Activated T-cell treated with anti-CD3 and anti-CD28 coated beads for 1 hour (primary cell): ENCODE results near the gene CPSF3.
A peak's percentile ranks its signal among the peaks of the same experiment; 100 is the strongest.

Experiments
- DNase-seq: peaks from one replicate; pipeline ENCODE4 v3.0.0-alpha.2; 2020; ENCODE audit warnings: low read depth

CPSF3 gene

DNA sequence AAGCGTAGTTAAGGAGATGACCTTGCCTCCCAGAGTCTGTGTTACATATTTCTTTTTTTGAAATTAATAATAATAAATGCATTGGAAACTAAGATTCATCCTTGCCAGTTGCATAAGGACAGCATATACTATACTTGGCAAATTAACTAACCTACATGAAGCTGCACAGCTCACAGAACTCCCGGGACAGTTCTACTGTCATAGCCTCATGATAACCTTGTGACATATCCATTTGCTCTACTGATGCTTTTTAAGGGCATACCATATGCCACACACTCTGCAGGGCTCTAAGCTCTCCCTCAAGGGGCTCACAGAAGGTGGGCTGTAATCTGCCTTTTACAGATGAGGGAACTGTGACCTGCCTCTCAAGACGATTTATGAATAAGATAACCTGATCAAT, 3.9 kb upstream of the CPSF3 start:
- DNase-seq = no peak

GRCh38 chr2:9420495-9420894, 3.0 kb upstream of the CPSF3 start:
- DNase-seq = no peak

DNA sequence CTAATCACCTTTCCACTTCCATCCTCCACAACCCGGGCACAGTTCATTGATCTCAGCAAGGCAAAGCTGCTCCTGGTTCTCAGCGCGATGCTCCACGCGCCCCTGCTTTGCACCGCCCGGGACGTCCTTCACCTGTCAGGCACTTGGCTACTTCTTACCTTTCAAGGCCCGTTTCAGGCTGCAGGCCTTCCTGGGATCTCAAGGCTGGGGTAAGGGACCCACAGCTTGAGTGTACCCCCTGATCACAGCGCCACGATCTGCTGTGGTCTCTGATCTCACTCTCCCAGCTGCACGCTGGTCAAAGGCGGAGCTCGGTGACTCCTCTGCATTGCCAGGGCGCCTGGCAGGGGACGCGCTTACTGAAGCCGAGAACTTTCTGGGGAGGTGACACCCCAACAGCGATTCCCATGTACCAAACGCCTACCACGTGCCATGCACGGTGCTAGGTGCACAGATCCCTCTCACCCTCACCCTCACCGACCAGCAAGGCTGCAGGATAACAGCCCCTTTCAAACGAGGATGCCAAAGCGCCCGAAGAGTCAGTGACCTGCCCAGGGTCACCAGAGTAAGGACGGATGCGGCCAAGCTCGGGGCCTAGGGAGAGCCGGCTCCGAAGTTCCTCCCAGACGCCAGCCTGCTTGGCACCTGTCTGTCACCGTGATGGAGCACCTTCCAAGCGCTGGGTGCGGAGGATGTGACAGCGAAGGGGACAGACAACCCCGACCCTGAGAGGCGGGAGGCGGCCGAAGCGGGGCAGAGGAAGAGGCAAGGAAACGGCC, 944 bp upstream of the CPSF3 start:
- peak; percentile 22 for DNase-seq

- no peak for DNase-seq
Measured at GRCh38 chr2:9423922-9424272, 443 bp downstream of the CPSF3 start.

- DNase-seq = no peak
Measured at GRCh38 chr2:9424447-9425164, 1.2 kb downstream of the CPSF3 start.

GRCh38 chr2:9428965-9429577, 5.6 kb downstream of the CPSF3 start:
- no peak for DNase-seq

- DNase-seq = no peak
Measured at GRCh38 chr2:9430316-9431293, 7.2 kb downstream of the CPSF3 start.

- DNase-seq = no peak
Measured at GRCh38 chr2:9434489-9434888, 11.0 kb downstream of the CPSF3 start.

GRCh38 chr2:9439536-9439935, 16.1 kb downstream of the CPSF3 start:
- no peak for DNase-seq

- DNase-seq = no peak
Measured at GRCh38 chr2:9440058-9440727, 16.7 kb downstream of the CPSF3 start.

GRCh38 chr2:9441556-9441955, 18.1 kb downstream of the CPSF3 start:
- no peak for DNase-seq

- no peak for DNase-seq
Measured at GRCh38 chr2:9443526-9443925, 20.1 kb downstream of the CPSF3 start.

DNA sequence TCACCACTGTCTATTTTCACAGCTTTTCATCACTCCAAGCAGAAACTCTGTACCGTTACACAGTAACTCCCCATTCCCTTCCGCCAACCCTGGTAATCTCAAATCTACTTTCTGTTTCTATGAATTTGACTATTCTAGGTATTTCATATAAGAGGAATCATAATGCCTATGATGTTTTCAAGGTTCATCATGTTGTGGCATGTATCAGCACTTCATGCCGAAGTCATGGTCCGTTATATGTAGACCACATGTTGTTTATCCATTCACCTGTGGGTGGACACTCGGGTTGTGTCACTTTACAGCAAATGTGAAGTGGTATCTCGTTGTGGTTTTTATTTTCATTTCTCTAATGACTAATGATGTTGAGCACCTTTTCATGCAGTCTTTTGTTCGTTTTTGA, 21.6 kb downstream of the CPSF3 start:
- no peak for DNase-seq

DNA sequence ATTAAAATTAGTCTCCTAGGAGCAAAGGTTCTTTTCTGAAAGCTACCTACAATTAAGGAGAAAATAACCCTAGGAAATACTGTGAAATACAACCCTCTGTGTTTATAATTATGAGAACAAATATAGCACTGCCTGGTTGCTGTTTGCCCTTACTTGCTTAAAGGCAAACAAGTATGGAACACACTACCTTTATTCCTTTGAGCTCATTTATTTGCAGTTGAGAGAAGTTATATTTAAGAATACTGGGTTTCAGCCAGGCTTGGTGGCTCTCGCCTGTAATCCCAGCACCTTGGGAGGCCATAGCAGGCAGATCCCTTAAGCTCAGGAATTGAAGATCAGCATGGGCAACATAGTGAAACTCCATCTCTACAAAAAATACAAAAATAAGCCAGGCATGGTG, 27.8 kb downstream of the CPSF3 start:
- DNase-seq = no peak

- DNase-seq = no peak
Measured at GRCh38 chr2:9460441-9461017, 37.1 kb downstream of the CPSF3 start.

GRCh38 chr2:9461079-9461478, 37.6 kb downstream of the CPSF3 start:
- DNase-seq = no peak

DNA sequence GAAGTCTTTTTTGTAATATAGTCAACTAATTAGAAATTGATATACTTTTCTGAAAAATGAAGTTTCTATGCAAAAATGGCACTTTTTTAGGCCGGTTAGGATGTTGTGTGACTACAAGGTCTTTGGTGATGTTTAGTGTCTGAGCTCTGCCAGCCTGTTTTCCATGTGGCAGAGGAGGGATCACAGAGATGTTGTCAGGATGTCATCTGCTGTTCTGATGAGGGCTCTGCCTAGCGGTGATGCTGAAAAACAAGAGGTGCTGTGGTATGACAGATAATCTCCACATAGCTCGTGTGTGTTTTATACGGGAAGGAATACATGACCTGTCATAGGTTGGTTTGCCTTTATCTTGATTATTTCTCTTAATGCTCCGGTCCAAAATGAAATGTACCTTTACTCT, 38.9 kb downstream of the CPSF3 start:
- DNase-seq = no peak

DNA sequence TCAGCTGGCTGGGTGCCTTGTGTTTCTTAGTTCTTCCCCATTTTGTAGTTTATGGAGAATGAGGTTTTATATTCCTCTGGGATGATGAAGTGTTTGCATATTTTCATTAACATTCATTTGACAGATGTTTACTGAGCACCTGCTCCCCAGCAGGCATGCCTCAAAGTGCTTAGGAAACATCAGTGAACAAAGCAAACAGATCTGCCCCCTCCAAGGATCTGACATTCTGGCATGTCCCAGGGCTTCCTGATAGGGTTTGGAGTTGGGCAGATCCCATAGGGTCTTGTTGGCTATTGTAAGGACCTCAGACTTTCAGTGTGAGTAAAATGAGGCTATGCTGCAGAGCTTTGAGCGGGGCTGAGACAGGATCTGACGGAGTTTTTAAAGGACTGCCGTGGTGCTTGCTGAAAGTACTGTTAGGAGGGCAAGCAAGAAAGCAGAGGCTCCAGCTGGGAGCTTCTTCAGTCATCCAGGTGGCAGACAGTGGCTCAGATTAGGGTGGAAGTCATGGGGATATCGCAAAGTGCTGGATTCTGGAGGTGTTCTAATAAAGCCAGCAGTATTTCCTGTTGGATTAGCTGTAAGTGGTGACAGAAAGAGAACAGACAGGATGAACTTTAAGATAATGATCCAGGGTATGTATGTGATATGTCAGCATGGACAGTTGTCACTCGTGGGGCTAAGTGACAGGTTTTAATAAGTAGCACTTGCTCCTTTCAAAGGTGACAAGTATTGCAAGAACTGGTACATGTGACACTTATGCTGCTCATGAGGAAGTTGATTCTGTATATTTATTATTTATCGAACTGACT, 39.6 kb downstream of the CPSF3 start:
- no peak for DNase-seq

DNA sequence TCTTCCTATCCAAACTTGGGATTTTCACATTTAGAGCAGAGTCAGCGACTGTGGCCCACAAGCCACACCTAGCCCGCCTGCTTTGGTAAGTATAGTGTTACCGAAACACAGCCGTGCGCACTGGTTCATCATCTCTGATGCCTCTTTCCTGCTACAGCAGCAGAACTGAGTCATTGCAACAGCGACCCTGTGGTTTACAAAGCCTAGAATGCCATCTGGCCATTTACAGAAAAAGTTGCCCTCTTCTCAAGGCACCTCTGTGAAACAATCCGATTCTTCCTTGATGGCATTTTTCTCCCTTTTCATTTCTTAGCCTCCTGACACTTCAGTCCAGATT, 40.2 kb downstream of the CPSF3 start:
- no peak for DNase-seq

- DNase-seq = no peak
Measured at GRCh38 chr2:9465170-9465569, 41.7 kb downstream of the CPSF3 start.
